ENCODE data around the gene IFT88. TPM values are rescaled to one million over a fixed set of nuclear protein-coding genes. Genes with fewer than 3 reads are reported as not detected.

The IFT88 gene
- total RNA-seq, 1 donor from 2014 or later: 2.1 TPM

Other genes starting within 250 kb of the IFT88 start
- gene CRYL1, start 41.3 kb upstream of the IFT88 start, total RNA-seq: 8.7 TPM in 2 replicates
- gene IL17D, start 136.5 kb downstream of the IFT88 start, total RNA-seq: 0.18 and 0.25 TPM in 2 replicates
- 12.2 and 12.7 TPM in 2 replicates for gene EEF1AKMT1, start 206.8 kb downstream of the IFT88 start, total RNA-seq

Measured in activated T-helper 2 cell treated with anti-CD3 and anti-CD28 coated beads, Interferon-gamma antibody, Interleukin-2, Interleukin-4, amounts not matched to agents 10 μg/mL and 5 μg/mL and 100 μg/mL, durations not matched to agents 14 hours and 24 hours and 36 hours (primary cell).